Measurements from ENCODE around the gene TGM6. TPM values are rescaled to one million over a fixed set of nuclear protein-coding genes. Genes with fewer than 3 reads are reported as not detected.

TGM6 gene
- polyA plus RNA-seq, 1 experiment, result not detected

- no peak overlapping the region for H3K4me3 ChIP-seq (ENCODE audit: low read depth, low read length)
- CTCF ChIA-PET, result interaction anchor here (0.9 to 2.0 kb wide), 3 partner anchors 10 to 106 kb away, joined by 3 to 6 read pairs (median 3); no protein-coding TSS in a partner anchor
Measured at GRCh38 chr20:2349801-2350200, 30.9 kb upstream of the TGM6 start.

DNA sequence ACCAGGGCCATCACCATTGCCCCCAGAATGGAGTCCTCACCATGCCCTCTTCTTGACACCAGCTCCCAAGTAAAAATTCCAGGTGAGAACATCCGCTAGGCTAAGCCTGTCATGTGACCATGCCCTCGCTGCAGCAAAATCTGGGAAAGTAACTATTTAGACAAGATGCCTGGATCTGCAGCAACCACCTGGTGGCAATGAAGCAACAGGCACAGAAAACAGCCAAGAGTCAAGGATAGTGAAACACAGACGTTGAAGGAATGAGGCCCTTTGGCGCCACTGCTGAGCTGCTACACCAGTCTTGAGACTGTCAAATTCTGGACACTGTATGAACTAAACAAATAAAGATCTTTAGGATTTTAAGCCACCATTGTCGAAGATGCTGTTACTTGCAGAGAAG, 30.1 kb upstream of the TGM6 start:
- TF ChIP-seq, protein P1, sequence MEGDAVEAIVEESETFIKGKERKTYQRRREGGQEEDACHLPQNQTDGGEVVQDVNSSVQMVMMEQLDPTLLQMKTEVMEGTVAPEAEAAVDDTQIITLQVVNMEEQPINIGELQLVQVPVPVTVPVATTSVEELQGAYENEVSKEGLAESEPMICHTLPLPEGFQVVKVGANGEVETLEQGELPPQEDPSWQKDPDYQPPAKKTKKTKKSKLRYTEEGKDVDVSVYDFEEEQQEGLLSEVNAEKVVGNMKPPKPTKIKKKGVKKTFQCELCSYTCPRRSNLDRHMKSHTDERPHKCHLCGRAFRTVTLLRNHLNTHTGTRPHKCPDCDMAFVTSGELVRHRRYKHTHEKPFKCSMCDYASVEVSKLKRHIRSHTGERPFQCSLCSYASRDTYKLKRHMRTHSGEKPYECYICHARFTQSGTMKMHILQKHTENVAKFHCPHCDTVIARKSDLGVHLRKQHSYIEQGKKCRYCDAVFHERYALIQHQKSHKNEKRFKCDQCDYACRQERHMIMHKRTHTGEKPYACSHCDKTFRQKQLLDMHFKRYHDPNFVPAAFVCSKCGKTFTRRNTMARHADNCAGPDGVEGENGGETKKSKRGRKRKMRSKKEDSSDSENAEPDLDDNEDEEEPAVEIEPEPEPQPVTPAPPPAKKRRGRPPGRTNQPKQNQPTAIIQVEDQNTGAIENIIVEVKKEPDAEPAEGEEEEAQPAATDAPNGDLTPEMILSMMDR (IDR thresholded peaks at IDR 0.05; ENCODE audit: low read depth, low read length), result no peak
- POLR2A ChIA-PET, result no interaction called here
- Histone ChIP-seq H3K4me3 (ENCODE audit: low read depth, low read length) (no peak overlapping the region), H3K27me3 (ENCODE audit: control insufficient read depth, insufficient read depth, low read length) (no peaks in the 10 kb centered on the region), H3K9me3 (ENCODE audit: control insufficient read depth, insufficient read depth, low read length) (peaks cover 3% of the 10 kb centered on the region; the same call in 1 of the 2 replicates), H3K27ac (ENCODE audit: low read depth, low read length) (no peak overlapping the region)
- DNase-seq (ENCODE audit: low read depth, low spot score), result no peak
- CTCF ChIA-PET, result interaction anchor here (0.9 to 2.0 kb wide), 4 partner anchors 8 to 586 kb away, joined by 3 to 6 read pairs (median 3); no protein-coding TSS in a partner anchor

More at GRCh38 chr20:2349801-2350200, 30.9 kb upstream of the TGM6 start:
- Histone ChIP-seq H3K27me3 (ENCODE audit: control insufficient read depth, insufficient read depth, low read length) (no peaks in the 10 kb centered on the region), H3K9me3 (ENCODE audit: control insufficient read depth, insufficient read depth, low read length) (peaks cover 3% of the 10 kb centered on the region; the same call in 1 of the 2 replicates), H3K27ac (ENCODE audit: low read depth, low read length) (no peak overlapping the region)
- POLR2A ChIA-PET, result interaction anchor here (0.6 kb wide), 1 partner anchor 44 kb away, joined by 3 read pairs; no protein-coding TSS in a partner anchor
- TF ChIP-seq, protein P1 (IDR thresholded peaks at IDR 0.05; ENCODE audit: low read depth, low read length), result no peak
- DNase-seq (ENCODE audit: low read depth, low spot score), result no peak

- CTCF ChIA-PET, result no interaction called here
- Histone ChIP-seq H3K4me3 (ENCODE audit: low read depth, low read length) (no peak overlapping the region), H3K27ac (ENCODE audit: low read depth, low read length) (no peak overlapping the region), H3K9me3 (ENCODE audit: control insufficient read depth, insufficient read depth, low read length) (no peaks in the 10 kb centered on the region), H3K27me3 (ENCODE audit: control insufficient read depth, insufficient read depth, low read length) (no peaks in the 10 kb centered on the region)
- POLR2A ChIA-PET, result no interaction called here
- no peak for DNase-seq (ENCODE audit: low read depth, low spot score)
- TF ChIP-seq, protein P1 (IDR thresholded peaks at IDR 0.05; ENCODE audit: low read depth, low read length), result no peak
Measured at GRCh38 chr20:2353231-2353630, 27.5 kb upstream of the TGM6 start.

- no peak overlapping the region for H3K27ac ChIP-seq (ENCODE audit: low read depth, low read length)
- CTCF ChIA-PET, result no interaction called here
- no peaks in the 10 kb centered on the region for H3K27me3 ChIP-seq (ENCODE audit: control insufficient read depth, insufficient read depth, low read length)
- no peak for DNase-seq (ENCODE audit: low read depth, low spot score)
- no peaks in the 10 kb centered on the region for H3K9me3 ChIP-seq (ENCODE audit: control insufficient read depth, insufficient read depth, low read length)
- H3K4me3 ChIP-seq (ENCODE audit: low read depth, low read length), result no peak overlapping the region
- POLR2A ChIA-PET, result no interaction called here
- TF ChIP-seq, protein P1 (IDR thresholded peaks at IDR 0.05; ENCODE audit: low read depth, low read length), result no peak
Measured at GRCh38 chr20:2357114-2357513, 23.6 kb upstream of the TGM6 start.

DNA sequence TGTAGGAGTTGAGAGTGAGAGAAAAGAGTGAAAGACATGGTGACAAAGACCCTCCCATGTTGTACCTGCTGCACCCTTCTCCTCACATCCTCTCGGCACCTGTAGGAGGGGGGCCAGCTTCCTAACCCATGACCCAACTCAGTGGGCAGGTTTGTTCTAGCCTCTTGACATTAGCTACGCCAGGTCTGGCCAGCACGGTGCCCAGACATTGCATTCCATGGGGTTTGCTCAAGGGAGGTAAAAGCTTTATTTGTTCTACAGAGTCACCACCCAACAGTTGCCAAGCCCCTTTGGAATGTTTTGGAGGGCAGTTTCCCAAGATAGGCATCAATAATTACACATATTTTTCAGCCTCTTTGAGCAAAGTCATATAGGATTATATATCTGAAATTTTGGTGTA, 22.7 kb upstream of the TGM6 start:
- ChIA-PET CTCF (no interaction called here), POLR2A (no interaction called here)
- H3K27ac ChIP-seq (ENCODE audit: low read depth, low read length), result no peak overlapping the region
- TF ChIP-seq, protein P1 (IDR thresholded peaks at IDR 0.05; ENCODE audit: low read depth, low read length), result no peak
- no peaks in the 10 kb centered on the region for H3K9me3 ChIP-seq (ENCODE audit: control insufficient read depth, insufficient read depth, low read length)
- no peak for DNase-seq (ENCODE audit: low read depth, low spot score)
- H3K27me3 ChIP-seq (ENCODE audit: control insufficient read depth, insufficient read depth, low read length), result no peaks in the 10 kb centered on the region
- no peak overlapping the region for H3K4me3 ChIP-seq (ENCODE audit: low read depth, low read length)

All from AG04450 (cell line).